Measurements from ENCODE around the gene SENP1. TPM values are rescaled to one million over a fixed set of nuclear protein-coding genes. Genes with fewer than 3 reads are reported as not detected.

SENP1 gene
- total RNA-seq (ENCODE audit: low replicate concordance), result 33.8 and 43.8 TPM in 2 replicates

DNA sequence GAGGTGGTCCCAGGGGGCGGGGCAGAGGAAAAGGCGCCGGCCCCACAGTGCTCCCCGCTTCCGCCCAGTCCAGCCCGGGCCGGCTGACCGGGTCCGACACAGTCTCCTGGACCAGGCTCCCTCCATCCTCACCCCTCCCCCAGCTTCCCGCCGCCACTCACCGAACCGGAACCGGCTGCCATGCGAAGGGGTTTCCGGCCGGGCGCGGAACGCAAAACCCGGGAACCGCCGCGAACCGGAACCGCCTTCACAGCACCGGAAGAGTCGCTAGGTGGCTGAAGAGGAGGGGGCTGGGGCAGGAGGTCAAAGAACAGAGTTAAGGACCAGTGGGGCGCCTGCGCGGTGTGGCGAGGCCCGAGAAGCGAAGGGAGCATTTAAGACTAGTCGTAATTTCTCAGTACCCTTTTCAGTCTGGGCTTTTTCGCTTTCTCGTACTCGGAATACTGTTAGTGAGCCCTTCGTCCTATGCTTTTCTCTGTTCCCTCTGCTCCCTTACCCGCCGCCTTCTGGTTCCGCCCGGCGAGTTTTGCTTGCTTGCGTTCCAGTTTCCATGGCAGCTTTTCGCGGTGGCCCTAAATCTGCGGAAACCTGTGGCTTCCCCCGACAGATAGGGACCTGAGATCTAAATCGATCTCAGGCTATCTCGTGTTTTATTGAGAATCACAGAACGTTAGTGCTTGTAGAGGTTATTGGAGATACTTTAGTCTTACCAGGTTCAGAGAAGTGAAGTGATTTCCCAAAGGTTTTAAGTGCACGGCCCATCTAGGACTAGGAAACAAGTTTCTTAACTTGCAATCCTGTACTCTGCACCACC is at the start of gene SENP1:
Gene SENP1 (minus strand): TSS at position 213 of the 814 bp plus-strand sequence. CDS start 4,607 bp downstream, outside the sequence.
- TF ChIP-seq, protein P1, sequence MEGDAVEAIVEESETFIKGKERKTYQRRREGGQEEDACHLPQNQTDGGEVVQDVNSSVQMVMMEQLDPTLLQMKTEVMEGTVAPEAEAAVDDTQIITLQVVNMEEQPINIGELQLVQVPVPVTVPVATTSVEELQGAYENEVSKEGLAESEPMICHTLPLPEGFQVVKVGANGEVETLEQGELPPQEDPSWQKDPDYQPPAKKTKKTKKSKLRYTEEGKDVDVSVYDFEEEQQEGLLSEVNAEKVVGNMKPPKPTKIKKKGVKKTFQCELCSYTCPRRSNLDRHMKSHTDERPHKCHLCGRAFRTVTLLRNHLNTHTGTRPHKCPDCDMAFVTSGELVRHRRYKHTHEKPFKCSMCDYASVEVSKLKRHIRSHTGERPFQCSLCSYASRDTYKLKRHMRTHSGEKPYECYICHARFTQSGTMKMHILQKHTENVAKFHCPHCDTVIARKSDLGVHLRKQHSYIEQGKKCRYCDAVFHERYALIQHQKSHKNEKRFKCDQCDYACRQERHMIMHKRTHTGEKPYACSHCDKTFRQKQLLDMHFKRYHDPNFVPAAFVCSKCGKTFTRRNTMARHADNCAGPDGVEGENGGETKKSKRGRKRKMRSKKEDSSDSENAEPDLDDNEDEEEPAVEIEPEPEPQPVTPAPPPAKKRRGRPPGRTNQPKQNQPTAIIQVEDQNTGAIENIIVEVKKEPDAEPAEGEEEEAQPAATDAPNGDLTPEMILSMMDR (IDR thresholded peaks at IDR 0.05; ENCODE audit: insufficient read depth, low read length), result peak; percentile 39
- H3K4me3 ChIP-seq (ENCODE audit: low read depth, low read length), result peak within 1 kb of the TSS; percentile 88
- peak; percentile 90 for DNase-seq (ENCODE audit: low read depth)

DNA sequence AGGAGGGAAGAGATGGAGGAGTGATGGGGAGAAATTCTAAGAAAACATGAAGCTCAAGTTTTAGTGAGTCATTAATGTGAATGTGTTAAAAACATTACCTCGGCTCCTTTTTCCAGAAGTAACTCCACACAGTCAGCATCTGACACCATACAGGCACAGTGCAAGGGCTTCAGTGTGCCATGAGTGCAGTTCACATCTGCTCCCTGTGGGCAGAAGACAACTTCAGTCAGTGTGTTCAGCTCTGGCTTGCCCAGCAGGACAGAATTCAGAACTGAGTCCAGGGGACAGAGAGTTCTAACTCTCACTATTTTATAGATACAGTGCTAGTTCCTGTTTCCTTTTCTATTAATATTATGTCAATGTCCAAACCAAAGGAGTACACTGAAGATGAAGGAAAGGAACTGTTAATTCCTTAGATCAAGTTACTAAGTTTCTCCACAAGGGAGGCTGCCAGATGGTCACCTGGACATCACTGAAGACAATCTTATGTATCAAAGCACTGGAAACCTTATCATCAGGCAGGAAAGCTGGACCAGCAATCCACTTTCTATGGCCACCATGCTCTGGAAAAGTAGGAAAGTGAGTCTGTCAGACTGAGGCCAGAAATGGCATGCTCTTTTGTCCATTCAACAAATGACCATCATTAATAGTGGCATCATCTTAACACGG is 45.4 kb upstream of the SENP1 start:
- TF ChIP-seq, protein P1 (IDR thresholded peaks at IDR 0.05; ENCODE audit: insufficient read depth, low read length), result no peak
- no peak for DNase-seq (ENCODE audit: low read depth)
- H3K4me3 ChIP-seq (ENCODE audit: low read depth, low read length), result no peak overlapping the region

DNA sequence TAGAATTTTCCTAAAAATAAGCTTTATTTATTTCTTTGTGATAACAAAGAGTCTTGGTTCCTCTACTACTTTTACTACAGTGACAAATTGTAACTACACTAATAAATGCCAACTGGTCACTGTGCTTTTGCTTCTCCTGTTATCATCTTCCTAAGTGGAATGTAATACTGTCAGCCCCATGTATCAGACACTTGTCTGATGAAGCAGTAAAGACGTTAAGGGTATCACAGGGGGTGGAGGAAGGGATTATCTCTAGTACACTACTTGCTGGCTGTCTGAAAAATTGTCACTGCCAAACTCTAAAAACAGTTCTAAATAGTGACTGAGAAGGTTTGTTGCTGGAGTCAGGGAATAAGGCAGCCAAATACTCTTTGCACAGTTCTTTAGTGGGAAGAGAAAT is 40.1 kb upstream of the SENP1 start:
- TF ChIP-seq, protein P1 (IDR thresholded peaks at IDR 0.05; ENCODE audit: insufficient read depth, low read length), result no peak
- no peak for DNase-seq (ENCODE audit: low read depth)

GRCh38 chr12:48143898-48144297 is 38.0 kb upstream of the SENP1 start:
- no peak for DNase-seq (ENCODE audit: low read depth)
- H3K4me3 ChIP-seq (ENCODE audit: low read depth, low read length), result no peak overlapping the region
- TF ChIP-seq, protein P1 (IDR thresholded peaks at IDR 0.05; ENCODE audit: insufficient read depth, low read length), result no peak

More for the DNA sequence above, 40.1 kb upstream of the SENP1 start:
- H3K4me3 ChIP-seq (ENCODE audit: low read depth, low read length), result no peak overlapping the region

- H3K4me3 ChIP-seq (ENCODE audit: low read depth, low read length), result no peak overlapping the region
- DNase-seq (ENCODE audit: low read depth), result no peak
- TF ChIP-seq, protein P1 (IDR thresholded peaks at IDR 0.05; ENCODE audit: insufficient read depth, low read length), result no peak
Observed at GRCh38 chr12:48142818-48143674, 37.2 kb upstream of the SENP1 start.

DNA sequence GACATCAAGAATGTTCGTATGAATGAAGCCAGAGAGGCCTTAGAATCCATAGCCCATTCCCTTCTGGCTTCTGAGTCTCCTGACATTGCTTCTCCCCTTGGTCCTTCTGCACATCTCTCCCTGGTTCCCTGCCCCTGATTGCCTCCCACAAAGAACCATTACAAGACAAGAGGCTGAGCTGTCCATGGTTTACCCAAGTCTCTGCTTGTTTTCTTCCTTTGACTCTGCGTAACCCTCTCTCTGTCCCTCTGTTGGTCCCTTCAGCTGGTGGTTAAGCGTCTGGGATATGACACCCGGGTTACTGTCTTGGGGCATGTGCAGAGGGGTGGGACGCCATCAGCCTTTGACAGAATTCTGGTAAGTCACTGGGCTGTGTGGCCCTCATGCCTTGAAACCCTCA is 29.1 kb upstream of the SENP1 start:
- no peak for DNase-seq (ENCODE audit: low read depth)

More for the DNA sequence above, 29.1 kb upstream of the SENP1 start:
- TF ChIP-seq, protein P1 (IDR thresholded peaks at IDR 0.05; ENCODE audit: insufficient read depth, low read length), result no peak
- H3K4me3 ChIP-seq (ENCODE audit: low read depth, low read length), result no peak overlapping the region

Data from fibroblast of the aortic adventitia (primary cell).